Measurements from ENCODE around the gene TRAF4.
A peak's percentile ranks its signal among the peaks of the same experiment; 100 is the strongest.

Gene TRAF4

DNA sequence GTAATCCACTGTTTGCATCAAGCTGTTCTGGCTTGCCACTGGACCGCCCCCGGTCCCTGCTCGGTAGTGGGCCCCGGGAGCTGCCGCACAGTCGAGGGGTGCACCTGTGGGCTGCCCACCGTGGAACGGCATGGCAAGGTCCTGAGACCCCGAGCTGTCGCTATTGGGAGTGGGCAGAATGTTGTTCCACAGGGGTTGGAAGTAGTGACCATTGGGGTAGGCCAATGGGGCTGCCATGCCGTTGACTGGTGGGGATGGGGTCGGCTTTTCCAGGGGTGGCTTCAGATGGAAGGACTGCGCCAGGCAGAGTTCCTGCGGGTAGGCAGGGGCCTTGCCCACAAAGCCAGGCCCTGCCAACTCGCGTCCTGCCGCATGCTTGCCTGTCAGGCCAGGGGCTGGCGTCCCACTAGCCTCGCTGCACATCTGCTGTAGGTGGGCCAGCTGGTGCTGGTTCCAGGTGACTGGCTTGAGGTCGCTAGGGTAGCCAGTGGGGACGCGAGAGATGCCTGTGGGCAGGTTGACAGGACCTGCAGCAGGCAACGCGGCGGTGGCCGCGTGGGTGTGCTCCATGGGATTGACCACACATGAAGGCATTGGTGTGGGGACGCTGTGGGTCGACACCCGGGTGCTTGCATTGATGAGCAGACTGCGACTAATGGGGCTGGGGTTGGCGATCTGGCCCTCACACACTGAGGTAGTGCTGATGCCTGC, 14.8 kb downstream of the TRAF4 start:
- TF ChIP-seq, protein P1, sequence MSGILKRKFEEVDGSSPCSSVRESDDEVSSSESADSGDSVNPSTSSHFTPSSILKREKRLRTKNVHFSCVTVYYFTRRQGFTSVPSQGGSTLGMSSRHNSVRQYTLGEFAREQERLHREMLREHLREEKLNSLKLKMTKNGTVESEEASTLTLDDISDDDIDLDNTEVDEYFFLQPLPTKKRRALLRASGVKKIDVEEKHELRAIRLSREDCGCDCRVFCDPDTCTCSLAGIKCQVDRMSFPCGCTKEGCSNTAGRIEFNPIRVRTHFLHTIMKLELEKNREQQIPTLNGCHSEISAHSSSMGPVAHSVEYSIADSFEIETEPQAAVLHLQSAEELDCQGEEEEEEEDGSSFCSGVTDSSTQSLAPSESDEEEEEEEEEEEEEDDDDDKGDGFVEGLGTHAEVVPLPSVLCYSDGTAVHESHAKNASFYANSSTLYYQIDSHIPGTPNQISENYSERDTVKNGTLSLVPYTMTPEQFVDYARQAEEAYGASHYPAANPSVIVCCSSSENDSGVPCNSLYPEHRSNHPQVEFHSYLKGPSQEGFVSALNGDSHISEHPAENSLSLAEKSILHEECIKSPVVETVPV (CRISPR knock-in tag; IDR thresholded peaks at IDR 0.05): no peak
- no peak for TF ChIP-seq ZNF565 (CRISPR knock-in tag; conservative IDR thresholded peaks at IDR 0.05; ENCODE audit: low read depth)
- no peak for TF ChIP-seq TCF4 (CRISPR knock-in tag; IDR thresholded peaks at IDR 0.05; ENCODE audit: borderline replicate concordance)
- TF ChIP-seq, protein P2, sequence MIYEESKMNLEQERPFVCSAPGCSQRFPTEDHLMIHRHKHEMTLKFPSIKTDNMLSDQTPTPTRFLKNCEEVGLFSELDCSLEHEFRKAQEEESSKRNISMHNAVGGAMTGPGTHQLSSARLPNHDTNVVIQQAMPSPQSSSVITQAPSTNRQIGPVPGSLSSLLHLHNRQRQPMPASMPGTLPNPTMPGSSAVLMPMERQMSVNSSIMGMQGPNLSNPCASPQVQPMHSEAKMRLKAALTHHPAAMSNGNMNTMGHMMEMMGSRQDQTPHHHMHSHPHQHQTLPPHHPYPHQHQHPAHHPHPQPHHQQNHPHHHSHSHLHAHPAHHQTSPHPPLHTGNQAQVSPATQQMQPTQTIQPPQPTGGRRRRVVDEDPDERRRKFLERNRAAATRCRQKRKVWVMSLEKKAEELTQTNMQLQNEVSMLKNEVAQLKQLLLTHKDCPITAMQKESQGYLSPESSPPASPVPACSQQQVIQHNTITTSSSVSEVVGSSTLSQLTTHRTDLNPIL (CRISPR knock-in tag; IDR thresholded peaks at IDR 0.05; ENCODE audit: low read depth): no peak
- no peak for TF ChIP-seq ARNTL (CRISPR knock-in tag; IDR thresholded peaks at IDR 0.05; ENCODE audit: borderline replicate concordance, low read depth)
- TF ChIP-seq ZC3H10 (CRISPR knock-in tag; IDR thresholded peaks at IDR 0.05): no peak
- no peak for TF ChIP-seq ISL1 (CRISPR knock-in tag; IDR thresholded peaks at IDR 0.05)
- no peak for TF ChIP-seq PPARA (CRISPR knock-in tag; IDR thresholded peaks at IDR 0.05; ENCODE audit: borderline replicate concordance)
- TF ChIP-seq ZFP30 (CRISPR knock-in tag; IDR thresholded peaks at IDR 0.05): no peak
- TF ChIP-seq OSR1 (CRISPR knock-in tag; IDR thresholded peaks at IDR 0.05): no peak
- TF ChIP-seq BACH2 (CRISPR knock-in tag; IDR thresholded peaks at IDR 0.05; ENCODE audit: borderline replicate concordance): no peak
- no peak for TF ChIP-seq CSDC2 (CRISPR knock-in tag; IDR thresholded peaks at IDR 0.05)
- TF ChIP-seq GLIS3 (CRISPR knock-in tag; IDR thresholded peaks at IDR 0.05): no peak
- TF ChIP-seq RARB (CRISPR knock-in tag; IDR thresholded peaks at IDR 0.05): no peak

DNA sequence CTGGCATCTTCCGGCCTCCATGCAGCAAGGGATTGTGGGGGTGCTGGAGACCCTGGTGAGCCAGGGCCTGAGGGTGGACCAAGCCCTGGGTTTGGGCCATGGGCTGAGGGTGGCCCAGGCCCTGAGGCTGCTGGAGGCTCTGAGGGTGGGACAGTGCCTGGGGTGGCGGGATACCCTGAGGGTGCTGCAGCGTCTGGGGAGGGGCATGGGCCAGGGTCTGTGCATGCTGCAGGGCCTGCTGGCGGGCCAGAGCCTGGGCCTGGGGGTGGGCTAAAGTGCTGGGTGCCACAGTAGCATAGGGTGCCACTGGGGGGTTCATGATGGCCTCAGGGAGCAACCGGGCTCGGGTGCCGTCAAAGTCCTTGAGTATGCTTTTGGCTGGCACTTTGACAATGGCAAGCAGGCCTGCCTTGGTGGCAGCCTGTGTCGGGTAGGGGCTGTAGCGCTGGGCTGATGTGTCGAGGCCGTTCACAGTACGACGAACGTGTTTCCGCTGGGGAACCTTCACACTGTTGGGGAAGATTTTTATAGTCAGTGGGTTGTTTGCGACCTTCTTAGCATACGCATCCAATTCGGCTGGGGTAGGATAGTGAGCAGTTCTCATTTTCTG, 15.6 kb downstream of the TRAF4 start:
- ATAC-seq: no peak
- TF ChIP-seq, protein P2 (CRISPR knock-in tag; IDR thresholded peaks at IDR 0.05; ENCODE audit: low read depth): no peak
- TF ChIP-seq ISL1 (CRISPR knock-in tag; IDR thresholded peaks at IDR 0.05): no peak
- TF ChIP-seq ZNF70 (CRISPR knock-in tag; IDR thresholded peaks at IDR 0.05): no peak
- no peak for TF ChIP-seq OSR1 (CRISPR knock-in tag; IDR thresholded peaks at IDR 0.05)
- no peak for TF ChIP-seq ZC3H10 (CRISPR knock-in tag; IDR thresholded peaks at IDR 0.05)

More for the DNA sequence above, 14.8 kb downstream of the TRAF4 start:
- no peak for ATAC-seq

DNA sequence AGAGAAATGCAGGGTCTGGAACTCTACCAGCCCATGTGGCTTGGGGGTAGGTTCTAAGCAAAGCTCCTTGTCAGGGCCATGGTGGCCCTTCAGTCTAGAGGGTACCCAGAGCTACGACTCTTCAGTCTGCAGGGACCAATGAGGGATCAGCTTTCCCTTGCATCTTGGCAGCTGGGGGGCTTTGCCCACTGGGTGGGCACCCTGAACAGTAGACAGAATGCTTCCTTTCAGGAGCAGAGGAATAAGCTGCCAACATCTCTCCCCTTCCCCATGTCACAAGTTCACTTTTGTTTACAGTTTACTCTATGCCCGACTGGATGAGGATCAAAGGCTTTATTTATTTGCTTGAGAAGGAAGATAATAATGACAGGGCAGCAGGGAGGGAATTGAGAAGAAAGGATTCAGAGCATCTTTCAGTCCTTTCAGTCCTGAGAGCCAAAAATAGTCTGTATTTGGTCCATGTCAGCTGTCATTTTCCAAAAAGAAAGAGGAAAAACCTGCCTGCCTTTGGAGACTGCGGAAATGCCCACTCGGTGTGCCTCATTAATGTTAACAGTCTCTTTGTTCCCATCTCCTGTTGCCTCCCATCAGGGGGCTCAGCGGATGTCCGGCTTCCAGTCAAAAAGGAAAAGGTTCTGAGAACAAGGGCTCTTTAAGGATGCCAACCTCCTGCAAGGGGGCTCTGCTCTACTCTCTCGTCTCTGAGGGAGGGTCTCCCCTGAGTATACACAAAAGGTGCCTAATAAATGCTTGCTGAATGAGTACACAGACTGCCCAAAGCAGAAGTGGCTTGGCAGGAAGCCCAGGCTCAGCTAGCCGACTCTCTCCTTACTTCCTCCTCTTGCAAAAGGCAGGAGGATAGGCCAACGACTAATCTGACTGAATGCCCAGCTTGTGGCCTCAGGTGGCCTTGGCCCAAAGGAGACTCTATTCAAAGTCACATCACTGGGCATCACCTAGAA, 17.1 kb downstream of the TRAF4 start:
- TF ChIP-seq ZNF565 (CRISPR knock-in tag; conservative IDR thresholded peaks at IDR 0.05; ENCODE audit: low read depth): no peak
- ATAC-seq: no peak

DNA sequence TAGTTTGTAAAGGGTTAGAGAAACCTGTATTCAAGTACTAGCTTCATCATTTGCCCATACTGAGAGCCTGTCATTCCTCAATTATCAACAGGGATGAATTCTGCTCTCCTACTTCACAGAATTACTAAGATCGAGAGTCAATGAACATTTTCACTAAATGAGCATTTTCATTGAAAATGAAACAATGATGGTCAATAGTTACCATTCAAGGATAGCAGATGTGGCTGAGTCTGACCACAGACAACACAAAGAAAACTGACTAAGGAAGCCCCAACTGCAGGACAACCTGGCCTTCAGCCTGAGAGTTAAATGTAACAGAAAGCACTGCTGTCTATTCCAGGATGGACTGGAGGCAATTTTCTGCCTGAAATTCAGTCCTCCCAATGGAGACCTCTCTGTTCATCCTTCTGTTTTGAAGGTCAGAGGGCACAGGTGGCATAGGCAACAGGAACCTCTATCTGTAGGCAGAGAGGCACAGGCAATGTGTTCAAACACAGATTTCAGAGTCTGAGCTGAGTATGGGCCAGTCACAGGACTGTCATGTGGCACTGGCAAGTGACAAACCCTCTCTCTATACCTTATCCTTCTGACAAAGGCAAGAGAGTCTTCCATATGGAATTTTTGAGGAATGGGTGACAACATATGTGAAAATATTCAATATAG, 19.5 kb downstream of the TRAF4 start:
- ATAC-seq: peak; percentile 15; the same call in 2 of the 3 replicates
- no peak for TF ChIP-seq CSDC2 (CRISPR knock-in tag; IDR thresholded peaks at IDR 0.05)
- TF ChIP-seq GLIS3 (CRISPR knock-in tag; IDR thresholded peaks at IDR 0.05): no peak
- TF ChIP-seq ZNF70 (CRISPR knock-in tag; IDR thresholded peaks at IDR 0.05): no peak

DNA sequence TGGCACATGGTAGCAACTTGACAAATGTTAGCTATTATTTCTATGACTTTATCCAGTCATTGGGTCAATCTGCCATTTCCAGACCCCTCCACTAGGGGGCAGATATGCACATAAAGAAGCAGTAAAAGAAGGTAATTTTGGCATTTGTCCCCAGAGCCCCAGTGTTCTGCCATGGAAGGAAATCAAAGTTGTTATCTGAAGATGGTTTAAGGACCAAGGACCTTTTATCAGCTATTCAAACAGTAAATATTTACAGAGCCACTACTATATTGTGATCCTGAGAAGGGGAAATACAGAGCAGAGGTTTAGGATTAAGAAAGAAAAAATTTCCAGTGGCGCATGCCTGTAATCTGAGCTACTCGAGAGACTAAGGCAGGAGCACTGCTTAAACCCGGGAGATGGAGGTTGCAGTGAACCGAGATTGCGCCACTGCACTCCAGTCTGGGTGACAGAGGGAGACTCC, 20.0 kb downstream of the TRAF4 start:
- peak; percentile 74 for ATAC-seq
- TF ChIP-seq GLIS3 (CRISPR knock-in tag; IDR thresholded peaks at IDR 0.05) (no peak), RARB (CRISPR knock-in tag; IDR thresholded peaks at IDR 0.05) (no peak), ZFP3 (CRISPR knock-in tag; IDR thresholded peaks at IDR 0.05) (no peak), ISL1 (CRISPR knock-in tag; IDR thresholded peaks at IDR 0.05) (no peak), PPARA (CRISPR knock-in tag; IDR thresholded peaks at IDR 0.05; ENCODE audit: borderline replicate concordance) (no peak), TCF4 (CRISPR knock-in tag; IDR thresholded peaks at IDR 0.05; ENCODE audit: borderline replicate concordance) (no peak), BACH2 (CRISPR knock-in tag; IDR thresholded peaks at IDR 0.05; ENCODE audit: borderline replicate concordance) (no peak), OSR1 (CRISPR knock-in tag; IDR thresholded peaks at IDR 0.05) (no peak)
- TF ChIP-seq, protein P3, sequence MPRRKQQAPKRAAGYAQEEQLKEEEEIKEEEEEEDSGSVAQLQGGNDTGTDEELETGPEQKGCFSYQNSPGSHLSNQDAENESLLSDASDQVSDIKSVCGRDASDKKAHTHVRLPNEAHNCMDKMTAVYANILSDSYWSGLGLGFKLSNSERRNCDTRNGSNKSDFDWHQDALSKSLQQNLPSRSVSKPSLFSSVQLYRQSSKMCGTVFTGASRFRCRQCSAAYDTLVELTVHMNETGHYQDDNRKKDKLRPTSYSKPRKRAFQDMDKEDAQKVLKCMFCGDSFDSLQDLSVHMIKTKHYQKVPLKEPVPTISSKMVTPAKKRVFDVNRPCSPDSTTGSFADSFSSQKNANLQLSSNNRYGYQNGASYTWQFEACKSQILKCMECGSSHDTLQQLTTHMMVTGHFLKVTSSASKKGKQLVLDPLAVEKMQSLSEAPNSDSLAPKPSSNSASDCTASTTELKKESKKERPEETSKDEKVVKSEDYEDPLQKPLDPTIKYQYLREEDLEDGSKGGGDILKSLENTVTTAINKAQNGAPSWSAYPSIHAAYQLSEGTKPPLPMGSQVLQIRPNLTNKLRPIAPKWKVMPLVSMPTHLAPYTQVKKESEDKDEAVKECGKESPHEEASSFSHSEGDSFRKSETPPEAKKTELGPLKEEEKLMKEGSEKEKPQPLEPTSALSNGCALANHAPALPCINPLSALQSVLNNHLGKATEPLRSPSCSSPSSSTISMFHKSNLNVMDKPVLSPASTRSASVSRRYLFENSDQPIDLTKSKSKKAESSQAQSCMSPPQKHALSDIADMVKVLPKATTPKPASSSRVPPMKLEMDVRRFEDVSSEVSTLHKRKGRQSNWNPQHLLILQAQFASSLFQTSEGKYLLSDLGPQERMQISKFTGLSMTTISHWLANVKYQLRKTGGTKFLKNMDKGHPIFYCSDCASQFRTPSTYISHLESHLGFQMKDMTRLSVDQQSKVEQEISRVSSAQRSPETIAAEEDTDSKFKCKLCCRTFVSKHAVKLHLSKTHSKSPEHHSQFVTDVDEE (CRISPR knock-in tag; IDR thresholded peaks at IDR 0.05): no peak
- TF ChIP-seq, protein P4, sequence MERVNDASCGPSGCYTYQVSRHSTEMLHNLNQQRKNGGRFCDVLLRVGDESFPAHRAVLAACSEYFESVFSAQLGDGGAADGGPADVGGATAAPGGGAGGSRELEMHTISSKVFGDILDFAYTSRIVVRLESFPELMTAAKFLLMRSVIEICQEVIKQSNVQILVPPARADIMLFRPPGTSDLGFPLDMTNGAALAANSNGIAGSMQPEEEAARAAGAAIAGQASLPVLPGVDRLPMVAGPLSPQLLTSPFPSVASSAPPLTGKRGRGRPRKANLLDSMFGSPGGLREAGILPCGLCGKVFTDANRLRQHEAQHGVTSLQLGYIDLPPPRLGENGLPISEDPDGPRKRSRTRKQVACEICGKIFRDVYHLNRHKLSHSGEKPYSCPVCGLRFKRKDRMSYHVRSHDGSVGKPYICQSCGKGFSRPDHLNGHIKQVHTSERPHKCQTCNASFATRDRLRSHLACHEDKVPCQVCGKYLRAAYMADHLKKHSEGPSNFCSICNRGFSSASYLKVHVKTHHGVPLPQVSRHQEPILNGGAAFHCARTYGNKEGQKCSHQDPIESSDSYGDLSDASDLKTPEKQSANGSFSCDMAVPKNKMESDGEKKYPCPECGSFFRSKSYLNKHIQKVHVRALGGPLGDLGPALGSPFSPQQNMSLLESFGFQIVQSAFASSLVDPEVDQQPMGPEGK (CRISPR knock-in tag; IDR thresholded peaks at IDR 0.05; ENCODE audit: borderline replicate concordance): no peak
- TF ChIP-seq, protein P2 (CRISPR knock-in tag; IDR thresholded peaks at IDR 0.05; ENCODE audit: low read depth): no peak
